ENCODE results near the gene CABP7.

DNA sequence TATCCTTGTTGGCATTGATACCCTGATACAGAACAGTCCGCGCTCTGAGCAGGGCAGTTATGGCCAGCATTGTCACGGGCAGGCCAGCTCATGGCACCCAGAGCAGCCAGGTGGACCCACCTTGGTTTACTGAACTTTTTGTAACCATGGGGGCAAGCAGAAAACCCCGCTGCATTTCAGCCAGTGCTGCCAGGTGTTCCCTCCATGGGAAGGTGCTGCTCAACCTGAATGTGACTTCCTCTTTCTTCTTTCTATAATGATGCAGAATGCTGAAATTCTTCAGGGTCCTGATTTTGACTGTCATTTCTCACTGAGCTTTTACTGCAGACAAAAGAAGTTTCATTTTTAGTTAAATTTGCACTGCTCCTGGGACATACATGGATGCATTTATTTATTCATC lies 35.6 kb upstream of the CABP7 start:
- TF ChIP-seq POLR2AphosphoS5 (IDR thresholded peaks at IDR 0.05; ENCODE audit: low read depth, low read length) (no peak), POLR2A (IDR thresholded peaks at IDR 0.05; ENCODE audit: low read depth, low read length) (no peak)

All from GM12892 (cell line).